DND-41 (cell line): ENCODE results near the gene CRISP1.

Experiments used
- ATAC-seq: fragments of 200-7000 bp; cut with Tn5 transposase; 3 replicates; pipeline ENCODE4 v1.9.1; 2021; ENCODE audit warnings: low read depth; ENCODE audit not compliant: insufficient read depth
- DNase-seq: peaks from one replicate; pipeline ENCODE4 v3.0.0-alpha.2; 2020
- H2AFZ ChIP-seq: 2 replicates; pipeline ENCODE4 v1.6.0; 2012; ENCODE audit warnings: low read depth, low read length
- H3K27ac ChIP-seq: 2 replicates; pipeline ENCODE4 v1.5.1; 2012; ENCODE audit warnings: low read length, inconsistent platforms
- H3K27me3 ChIP-seq: fragments of 200-600 bp; sonication (generic); 2 replicates; pipeline ENCODE4 v1.6.0; 2012; ENCODE audit warnings: low read length, mild to moderate bottlenecking, inconsistent platforms; ENCODE audit not compliant: insufficient read depth, poor library complexity
- H3K36me3 ChIP-seq: 2 replicates; pipeline ENCODE4 v1.5.1; 2012; ENCODE audit warnings: low read length, inconsistent platforms; ENCODE audit not compliant: insufficient read depth
- H3K4me1 ChIP-seq: 2 replicates; pipeline ENCODE4 v1.5.1; 2012; ENCODE audit warnings: mild to moderate bottlenecking, low read length; ENCODE audit not compliant: insufficient read depth
- H3K4me2 ChIP-seq: 2 replicates; pipeline ENCODE4 v1.6.0; 2012; ENCODE audit warnings: mild to moderate bottlenecking, moderate library complexity, low read length, inconsistent platforms; ENCODE audit not compliant: insufficient read depth
- H3K4me3 ChIP-seq, 2 experiments: fragments of 200-600 bp in 1 of 2; shearing (Covaris generic) in 1 of 2; 2 replicates each; pipeline ENCODE4 v1.5.1; 2012 to 2016; ENCODE audit warnings: inconsistent platforms in 2 of 2, low read length in 2 of 2, mild to moderate bottlenecking in 2 of 2, low read depth in 1 of 2, moderate library complexity in 1 of 2
- H3K79me2 ChIP-seq: 2 replicates; pipeline ENCODE4 v1.6.0; 2012; ENCODE audit warnings: low read length, inconsistent platforms; ENCODE audit not compliant: insufficient read depth
- H3K9ac ChIP-seq: 2 replicates; pipeline ENCODE4 v1.6.0; 2012; ENCODE audit warnings: low read depth, mild to moderate bottlenecking, inconsistent platforms, low read length, moderate library complexity
- H3K9me3 ChIP-seq: 2 replicates; pipeline ENCODE4 v1.5.1; 2012; ENCODE audit warnings: low read length, moderate library complexity, mild to moderate bottlenecking, inconsistent platforms; ENCODE audit not compliant: insufficient read depth, severe bottlenecking
- H4K20me1 ChIP-seq: 2 replicates; pipeline ENCODE4 v1.6.0; 2012; ENCODE audit warnings: low read length; ENCODE audit not compliant: insufficient read depth
- EZH2 ChIP-seq: IDR thresholded peaks from 3 replicates; pipeline ENCODE4 v1.6.1; 2012; ENCODE audit warnings: borderline replicate concordance, low read depth, mild to moderate bottlenecking, moderate library complexity, low read length, inconsistent platforms; ENCODE audit not compliant: severe bottlenecking
- TF ChIP-seq, protein P1 (sequence below): IDR thresholded peaks from 2 replicates; pipeline ENCODE4 v1.5.1; 2012; ENCODE audit warnings: borderline replicate concordance, low read length, moderate library complexity, mild to moderate bottlenecking; ENCODE audit not compliant: poor library complexity, severe bottlenecking; ENCODE audit errors: extremely low read depth

CRISP1 gene

GRCh38 chr6:49856282-49856681 is 10.1 kb downstream of the CRISP1 start:
- Histone ChIP-seq H3K36me3 (no peaks in the 10 kb centered on the region), H3K4me1 (no peaks in the 10 kb centered on the region), H4K20me1 (no peaks in the 10 kb centered on the region), H3K4me3 (no peak overlapping the region), H3K4me2 (no peak overlapping the region), H3K27me3 (no peaks in the 10 kb centered on the region), H3K79me2 (no peaks in the 10 kb centered on the region), H2AFZ (no peak overlapping the region), H3K9me3 (no peaks in the 10 kb centered on the region), H3K9ac (no peak overlapping the region), H3K27ac (no peak overlapping the region)
- TF ChIP-seq, protein P1, sequence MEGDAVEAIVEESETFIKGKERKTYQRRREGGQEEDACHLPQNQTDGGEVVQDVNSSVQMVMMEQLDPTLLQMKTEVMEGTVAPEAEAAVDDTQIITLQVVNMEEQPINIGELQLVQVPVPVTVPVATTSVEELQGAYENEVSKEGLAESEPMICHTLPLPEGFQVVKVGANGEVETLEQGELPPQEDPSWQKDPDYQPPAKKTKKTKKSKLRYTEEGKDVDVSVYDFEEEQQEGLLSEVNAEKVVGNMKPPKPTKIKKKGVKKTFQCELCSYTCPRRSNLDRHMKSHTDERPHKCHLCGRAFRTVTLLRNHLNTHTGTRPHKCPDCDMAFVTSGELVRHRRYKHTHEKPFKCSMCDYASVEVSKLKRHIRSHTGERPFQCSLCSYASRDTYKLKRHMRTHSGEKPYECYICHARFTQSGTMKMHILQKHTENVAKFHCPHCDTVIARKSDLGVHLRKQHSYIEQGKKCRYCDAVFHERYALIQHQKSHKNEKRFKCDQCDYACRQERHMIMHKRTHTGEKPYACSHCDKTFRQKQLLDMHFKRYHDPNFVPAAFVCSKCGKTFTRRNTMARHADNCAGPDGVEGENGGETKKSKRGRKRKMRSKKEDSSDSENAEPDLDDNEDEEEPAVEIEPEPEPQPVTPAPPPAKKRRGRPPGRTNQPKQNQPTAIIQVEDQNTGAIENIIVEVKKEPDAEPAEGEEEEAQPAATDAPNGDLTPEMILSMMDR: no peak
- no peak for TF ChIP-seq EZH2
- no peak for DNase-seq
- no peak for ATAC-seq

DNA sequence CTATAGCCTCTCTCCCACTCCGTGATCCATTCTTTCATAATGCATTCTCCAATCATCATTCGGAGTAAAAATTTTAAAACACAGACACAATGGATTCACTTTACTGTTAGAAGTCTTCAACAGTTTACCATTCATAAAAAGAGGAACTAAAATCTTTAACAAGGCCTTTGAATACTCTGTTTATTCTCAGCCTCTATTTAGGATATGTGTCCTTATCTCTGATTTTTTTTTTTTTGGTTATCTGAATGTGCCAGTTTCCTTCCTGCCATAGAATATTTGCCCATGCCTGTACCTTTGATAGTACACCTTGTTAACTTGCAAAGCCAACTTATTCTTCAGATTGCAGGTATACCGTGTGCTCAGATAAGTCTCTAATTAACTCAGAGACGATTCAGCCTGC is 11.1 kb downstream of the CRISP1 start:
- H3K9me3 ChIP-seq: no peaks in the 10 kb centered on the region
- ATAC-seq: no peak
- no peak overlapping the region for H3K9ac ChIP-seq
- H3K79me2 ChIP-seq: no peaks in the 10 kb centered on the region
- no peaks in the 10 kb centered on the region for H4K20me1 ChIP-seq
- H3K4me2 ChIP-seq: no peak overlapping the region
- no peak for DNase-seq
- no peak for TF ChIP-seq EZH2
- TF ChIP-seq, protein P1: no peak
- H3K4me1 ChIP-seq: no peaks in the 10 kb centered on the region
- H3K4me3 ChIP-seq: no peak overlapping the region
- H3K27ac ChIP-seq: no peak overlapping the region
- H2AFZ ChIP-seq: no peak overlapping the region
- H3K27me3 ChIP-seq: no peaks in the 10 kb centered on the region
- H3K36me3 ChIP-seq: no peaks in the 10 kb centered on the region

DNA sequence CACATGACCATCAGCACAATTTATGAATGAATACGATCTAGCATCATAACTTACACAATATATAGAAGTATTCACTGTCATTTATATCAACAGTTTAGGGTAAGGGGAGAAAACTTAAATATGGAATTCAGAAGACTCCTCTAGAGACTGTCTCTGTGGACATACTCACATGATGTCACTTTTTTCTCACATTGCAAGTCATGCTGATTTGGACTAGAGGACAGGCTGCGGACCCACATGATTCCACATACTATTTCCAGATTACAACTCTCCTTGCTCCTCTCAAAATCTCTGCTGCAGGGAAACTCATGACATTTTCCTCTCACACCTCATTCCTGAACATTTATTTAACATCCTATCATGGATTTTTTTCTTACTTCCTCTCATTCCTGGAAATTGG is 13.4 kb downstream of the CRISP1 start:
- H3K9ac ChIP-seq: no peak overlapping the region
- no peaks in the 10 kb centered on the region for H3K27me3 ChIP-seq
- H3K27ac ChIP-seq: no peak overlapping the region
- TF ChIP-seq, protein P1: no peak
- no peak for TF ChIP-seq EZH2
- no peaks in the 10 kb centered on the region for H3K36me3 ChIP-seq
- DNase-seq (no peak), ATAC-seq (no peak)
- H3K4me2 ChIP-seq: no peak overlapping the region
- H3K9me3 ChIP-seq: no peaks in the 10 kb centered on the region
- H3K79me2 ChIP-seq: no peaks in the 10 kb centered on the region
- no peak overlapping the region for H2AFZ ChIP-seq
- no peaks in the 10 kb centered on the region for H3K4me1 ChIP-seq
- no peak overlapping the region for H3K4me3 ChIP-seq
- H4K20me1 ChIP-seq: no peaks in the 10 kb centered on the region

GRCh38 chr6:49849213-49849907 is 17.0 kb downstream of the CRISP1 start:
- no peak overlapping the region for H3K4me2 ChIP-seq
- TF ChIP-seq, protein P1: peak; percentile 72
- no peak for TF ChIP-seq EZH2
- ATAC-seq (peak; percentile 78), DNase-seq (no peak)
- H3K4me1 ChIP-seq: no peaks in the 10 kb centered on the region
- H3K4me3 ChIP-seq: no peak overlapping the region
- no peaks in the 10 kb centered on the region for H3K79me2 ChIP-seq
- no peak overlapping the region for H3K27ac ChIP-seq
- no peaks in the 10 kb centered on the region for H4K20me1 ChIP-seq
- H3K9ac ChIP-seq: no peak overlapping the region
- H3K27me3 ChIP-seq: peaks cover 4% of the 10 kb centered on the region
- no peaks in the 10 kb centered on the region for H3K9me3 ChIP-seq
- no peaks in the 10 kb centered on the region for H3K36me3 ChIP-seq
- H2AFZ ChIP-seq: no peak overlapping the region
